ENCODE measurements around the gene WDR45B.

Gene WDR45B

GRCh38 chr17:82623707-82624106, 24.5 kb downstream of the WDR45B start:
- Histone ChIP-seq H4K20me1 (ENCODE audit: control insufficient read depth, insufficient read depth, low read depth, low read length) (no peaks in the 10 kb centered on the region), H3K27me3 (ENCODE audit: control insufficient read depth, low read length) (no peaks in the 10 kb centered on the region), H3K9me2 (replicated peaks; ENCODE audit: control insufficient read depth, low read length) (no peaks in the 10 kb centered on the region), H3K4me2 (ENCODE audit: low read length) (no peak overlapping the region), H3F3A (ENCODE audit: control insufficient read depth, insufficient read depth) (no peaks in the 10 kb centered on the region), H3K36me3 (ENCODE audit: control insufficient read depth, low read length) (peaks cover 76% of the 10 kb centered on the region), H3K9me3 (ENCODE audit: control insufficient read depth, insufficient read depth, low read length) (no peaks in the 10 kb centered on the region), H3K27ac (ENCODE audit: low read depth, low read length) (no peak overlapping the region), H3K79me2 (ENCODE audit: control insufficient read depth, low read length) (peaks cover 3% of the 10 kb centered on the region; the same call in 1 of the 2 replicates), H3K4me3 (ENCODE audit: low read length) (no peak overlapping the region), H3K4me1 (ENCODE audit: control insufficient read depth, low read length) (no peaks in the 10 kb centered on the region)
- TF ChIP-seq CTCF (IDR thresholded peaks at IDR 0.05; ENCODE audit: low read depth, low read length, poor library complexity, severe bottlenecking) (no peak), EZH2phosphoT487 (IDR thresholded peaks at IDR 0.05; ENCODE audit: borderline replicate concordance, low read length) (no peak)

DNA sequence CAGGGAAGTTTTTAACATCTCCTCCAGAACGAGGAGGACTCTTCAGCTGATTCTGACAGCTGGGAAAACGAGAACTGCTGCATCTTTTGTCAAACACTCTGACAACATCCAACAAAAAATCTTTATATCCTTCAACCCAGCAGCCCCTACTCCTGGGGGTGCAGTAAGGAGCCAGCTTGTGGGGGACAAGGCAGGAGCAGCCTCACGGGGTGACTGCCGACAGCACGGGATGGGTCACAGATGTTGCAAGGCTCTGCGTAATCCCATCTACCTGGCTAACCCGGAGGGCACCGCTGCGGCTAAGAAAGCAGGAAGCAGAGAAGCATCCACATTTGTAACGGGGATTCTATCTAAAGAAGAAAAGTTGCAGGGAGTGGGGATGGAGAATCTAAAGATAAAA, 28.6 kb downstream of the WDR45B start:
- no peaks in the 10 kb centered on the region for H3K4me1 ChIP-seq (ENCODE audit: control insufficient read depth, low read length)
- H3K4me3 ChIP-seq (ENCODE audit: low read length), result no peak overlapping the region
- H4K20me1 ChIP-seq (ENCODE audit: control insufficient read depth, insufficient read depth, low read depth, low read length), result no peaks in the 10 kb centered on the region
- no peaks in the 10 kb centered on the region for H3K79me2 ChIP-seq (ENCODE audit: control insufficient read depth, low read length)
- no peaks in the 10 kb centered on the region for H3K9me3 ChIP-seq (ENCODE audit: control insufficient read depth, insufficient read depth, low read length)
- H3K36me3 ChIP-seq (ENCODE audit: control insufficient read depth, low read length), result peaks cover 75% of the 10 kb centered on the region
- H3F3A ChIP-seq (ENCODE audit: control insufficient read depth, insufficient read depth), result no peaks in the 10 kb centered on the region
- H3K27me3 ChIP-seq (ENCODE audit: control insufficient read depth, low read length), result no peaks in the 10 kb centered on the region
- no peaks in the 10 kb centered on the region for H3K9me2 ChIP-seq (replicated peaks; ENCODE audit: control insufficient read depth, low read length)
- no peak overlapping the region for H3K4me2 ChIP-seq (ENCODE audit: low read length)
- TF ChIP-seq EZH2phosphoT487 (IDR thresholded peaks at IDR 0.05; ENCODE audit: borderline replicate concordance, low read length) (no peak), CTCF (IDR thresholded peaks at IDR 0.05; ENCODE audit: low read depth, low read length, poor library complexity, severe bottlenecking) (no peak)
- no peak overlapping the region for H3K27ac ChIP-seq (ENCODE audit: low read depth, low read length)

GRCh38 chr17:82619211-82619610, 29.0 kb downstream of the WDR45B start:
- no peaks in the 10 kb centered on the region for H3K9me2 ChIP-seq (replicated peaks; ENCODE audit: control insufficient read depth, low read length)
- H3K36me3 ChIP-seq (ENCODE audit: control insufficient read depth, low read length), result peaks cover 73% of the 10 kb centered on the region
- TF ChIP-seq CTCF (IDR thresholded peaks at IDR 0.05; ENCODE audit: low read depth, low read length, poor library complexity, severe bottlenecking) (no peak), EZH2phosphoT487 (IDR thresholded peaks at IDR 0.05; ENCODE audit: borderline replicate concordance, low read length) (no peak)
- no peak overlapping the region for H3K4me2 ChIP-seq (ENCODE audit: low read length)
- H3K9me3 ChIP-seq (ENCODE audit: control insufficient read depth, insufficient read depth, low read length), result no peaks in the 10 kb centered on the region
- H3K79me2 ChIP-seq (ENCODE audit: control insufficient read depth, low read length), result no peaks in the 10 kb centered on the region
- H3K27ac ChIP-seq (ENCODE audit: low read depth, low read length), result no peak overlapping the region
- H3F3A ChIP-seq (ENCODE audit: control insufficient read depth, insufficient read depth), result no peaks in the 10 kb centered on the region
- H3K4me1 ChIP-seq (ENCODE audit: control insufficient read depth, low read length), result no peaks in the 10 kb centered on the region
- no peak overlapping the region for H3K4me3 ChIP-seq (ENCODE audit: low read length)
- no peaks in the 10 kb centered on the region for H4K20me1 ChIP-seq (ENCODE audit: control insufficient read depth, insufficient read depth, low read depth, low read length)
- no peaks in the 10 kb centered on the region for H3K27me3 ChIP-seq (ENCODE audit: control insufficient read depth, low read length)

Data from DOHH2 (cell line).